Measurements from ENCODE around the gene NOL4L. TPM values are rescaled to one million over a fixed set of nuclear protein-coding genes. Genes with fewer than 3 reads are reported as not detected.

Gene NOL4L
- total RNA-seq, 1 donor from 2014 or later: 23.1 TPM

Other genes starting within 250 kb of the NOL4L start
- 63.2 TPM for gene ASXL1, start 227.0 kb downstream of the NOL4L start, total RNA-seq
- gene C20orf203, start 88.6 kb upstream of the NOL4L start, total RNA-seq: 0.49 TPM
- 24.3 TPM for gene COMMD7, start 158.1 kb upstream of the NOL4L start, total RNA-seq
- gene DNMT3B, start 177.1 kb upstream of the NOL4L start, total RNA-seq: 6.1 TPM
- gene MAPRE1, start 234.6 kb upstream of the NOL4L start, total RNA-seq: 105 TPM